ENCODE data around the gene PLEKHM1.

The PLEKHM1 gene

GRCh38 chr17:45391291-45391690, 99.2 kb downstream of the PLEKHM1 start:
- H3K27me3 ChIP-seq (ENCODE audit: control insufficient read depth in 1 of 2, insufficient read depth in 2 of 2, low read length in 2 of 2), result peaks cover 0 to 11% of the 10 kb centered on the region in 2 donors
- no peak overlapping the region for H3K4me3 ChIP-seq (ENCODE audit: low read depth in 1 of 2, low read length in 2 of 2)
- H3K27ac ChIP-seq (ENCODE audit: low read depth, low read length), result no peak overlapping the region
- H3K4me1 ChIP-seq (ENCODE audit: insufficient read depth, low read length), result no peaks in the 10 kb centered on the region
- H3K9me3 ChIP-seq (ENCODE audit: low read length), result no peaks in the 10 kb centered on the region
- no peak overlapping the region for H3K9ac ChIP-seq (ENCODE audit: low read length)
- no peaks in the 10 kb centered on the region for H3K36me3 ChIP-seq (ENCODE audit: insufficient read depth, low read length)

DNA sequence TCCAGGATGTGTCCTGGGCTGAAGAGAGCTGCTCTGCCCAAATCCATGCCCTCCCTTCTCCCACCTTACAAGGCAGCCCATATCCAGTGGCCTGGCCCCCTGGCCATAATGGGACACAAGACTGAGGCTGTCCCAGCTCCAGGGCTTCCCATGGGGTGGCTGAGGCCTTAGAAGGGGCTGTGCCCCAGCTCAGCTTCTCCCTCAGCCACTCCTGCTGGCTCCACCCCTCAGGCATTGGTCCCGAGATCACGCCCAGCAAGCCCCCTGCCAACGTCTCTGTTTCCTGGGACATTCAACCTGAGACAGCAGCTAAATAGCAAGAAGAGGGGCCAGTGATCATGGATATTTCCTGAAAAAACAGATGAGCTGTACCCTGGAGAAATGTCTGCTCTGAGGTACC, 101.2 kb downstream of the PLEKHM1 start:
- no peaks in the 10 kb centered on the region for H3K36me3 ChIP-seq (ENCODE audit: insufficient read depth, low read length)
- H3K27me3 ChIP-seq (ENCODE audit: control insufficient read depth in 1 of 2, insufficient read depth in 2 of 2, low read length in 2 of 2), result peaks cover 0 to 6% of the 10 kb centered on the region in 2 donors
- H3K4me3 ChIP-seq (ENCODE audit: low read depth in 1 of 2, low read length in 2 of 2), result no peak overlapping the region
- H3K27ac ChIP-seq (ENCODE audit: low read depth, low read length), result no peak overlapping the region
- H3K9me3 ChIP-seq (ENCODE audit: low read length), result no peaks in the 10 kb centered on the region
- no peak overlapping the region for H3K9ac ChIP-seq (ENCODE audit: low read length)
- no peaks in the 10 kb centered on the region for H3K4me1 ChIP-seq (ENCODE audit: insufficient read depth, low read length)

DNA sequence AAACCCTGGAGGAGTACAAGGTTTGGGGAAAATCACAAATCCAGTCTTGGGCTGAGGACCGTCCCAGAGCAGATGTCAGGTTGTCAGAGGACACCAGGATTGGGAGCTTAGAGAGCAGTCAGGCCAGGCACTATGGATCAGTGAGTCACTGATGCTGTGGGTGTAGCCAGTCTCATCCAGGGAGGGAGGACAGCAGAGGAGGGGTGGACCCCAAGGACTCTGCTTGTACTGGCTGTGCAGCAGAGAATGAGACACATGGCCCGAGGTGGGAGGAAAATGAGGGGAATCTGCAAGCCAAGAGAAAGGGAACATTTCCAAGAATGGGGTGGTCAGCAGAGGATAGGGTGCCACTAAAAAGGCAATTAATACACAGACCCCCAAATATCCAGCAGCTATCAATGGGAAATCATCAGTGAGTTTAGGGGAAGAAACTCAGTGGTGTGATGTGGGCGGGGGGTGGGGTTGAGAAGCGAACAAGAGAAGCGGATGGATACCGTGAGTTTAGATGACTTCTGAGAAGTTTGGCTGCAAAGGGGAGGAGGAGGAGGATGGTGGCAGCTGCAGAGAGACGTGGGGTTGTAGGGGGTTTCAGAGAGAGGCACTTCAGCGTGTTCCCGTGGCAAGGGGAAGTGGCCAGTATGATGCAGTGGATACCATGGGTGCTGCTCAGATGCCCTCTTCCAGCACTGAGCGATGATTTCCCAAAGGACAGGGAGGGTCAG, 101.8 kb downstream of the PLEKHM1 start:
- Histone ChIP-seq H3K27ac (ENCODE audit: low read depth, low read length) (no peak overlapping the region), H3K4me1 (ENCODE audit: insufficient read depth, low read length) (no peaks in the 10 kb centered on the region), H3K36me3 (ENCODE audit: insufficient read depth, low read length) (no peaks in the 10 kb centered on the region), H3K27me3 (ENCODE audit: control insufficient read depth in 1 of 2, insufficient read depth in 2 of 2, low read length in 2 of 2) (peaks cover 0 to 6% of the 10 kb centered on the region in 2 donors), H3K4me3 (ENCODE audit: low read depth in 1 of 2, low read length in 2 of 2) (no peak overlapping the region), H3K9ac (ENCODE audit: low read length) (no peak overlapping the region), H3K9me3 (ENCODE audit: low read length) (no peaks in the 10 kb centered on the region)

GRCh38 chr17:45387739-45388138, 102.8 kb downstream of the PLEKHM1 start:
- Histone ChIP-seq H3K4me3 (ENCODE audit: low read depth in 1 of 2, low read length in 2 of 2) (no peak overlapping the region), H3K36me3 (ENCODE audit: insufficient read depth, low read length) (no peaks in the 10 kb centered on the region), H3K9me3 (ENCODE audit: low read length) (no peaks in the 10 kb centered on the region), H3K27me3 (ENCODE audit: control insufficient read depth in 1 of 2, insufficient read depth in 2 of 2, low read length in 2 of 2) (peaks cover 0 to 6% of the 10 kb centered on the region in 2 donors), H3K27ac (ENCODE audit: low read depth, low read length) (no peak overlapping the region), H3K4me1 (ENCODE audit: insufficient read depth, low read length) (no peaks in the 10 kb centered on the region), H3K9ac (ENCODE audit: low read length) (no peak overlapping the region)

DNA sequence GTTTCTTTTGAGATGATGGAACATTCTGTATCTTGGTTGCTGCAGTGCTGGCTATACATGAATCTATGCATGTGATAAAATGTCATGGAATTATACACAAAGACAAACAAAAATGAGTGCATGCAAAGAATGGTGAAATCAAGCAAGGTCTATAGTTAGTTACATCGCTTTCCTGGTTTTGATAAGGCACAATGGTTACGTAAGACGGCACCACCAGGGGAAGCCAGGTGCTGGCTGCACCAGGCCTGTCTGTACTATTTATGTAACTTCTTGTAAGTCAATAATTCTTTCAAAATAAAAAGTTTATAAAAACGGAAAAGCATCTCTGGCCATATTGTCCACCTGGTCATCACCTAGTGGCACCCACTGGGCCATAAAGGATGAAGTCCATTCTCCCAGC, 104.3 kb downstream of the PLEKHM1 start:
- H3K4me1 ChIP-seq (ENCODE audit: insufficient read depth, low read length), result no peaks in the 10 kb centered on the region
- peaks cover 0 to 6% of the 10 kb centered on the region in 2 donors for H3K27me3 ChIP-seq (ENCODE audit: control insufficient read depth in 1 of 2, insufficient read depth in 2 of 2, low read length in 2 of 2)
- no peak overlapping the region for H3K4me3 ChIP-seq (ENCODE audit: low read depth in 1 of 2, low read length in 2 of 2)
- no peaks in the 10 kb centered on the region for H3K9me3 ChIP-seq (ENCODE audit: low read length)
- no peak overlapping the region for H3K9ac ChIP-seq (ENCODE audit: low read length)
- no peaks in the 10 kb centered on the region for H3K36me3 ChIP-seq (ENCODE audit: insufficient read depth, low read length)
- H3K27ac ChIP-seq (ENCODE audit: low read depth, low read length), result no peak overlapping the region

Measured in muscle layer of colon (tissue), 2 donors.